ENCODE results near the gene SETX.

The SETX gene

GRCh38 chr9:132351404-132352045 lies 3.3 kb downstream of the SETX start:
- no peak for DNase-seq (ENCODE audit: low read depth)

- no peak for DNase-seq (ENCODE audit: low read depth)
These were observed 3.9 kb downstream of the SETX start for GRCh38 chr9:132350861-132351315.

DNA sequence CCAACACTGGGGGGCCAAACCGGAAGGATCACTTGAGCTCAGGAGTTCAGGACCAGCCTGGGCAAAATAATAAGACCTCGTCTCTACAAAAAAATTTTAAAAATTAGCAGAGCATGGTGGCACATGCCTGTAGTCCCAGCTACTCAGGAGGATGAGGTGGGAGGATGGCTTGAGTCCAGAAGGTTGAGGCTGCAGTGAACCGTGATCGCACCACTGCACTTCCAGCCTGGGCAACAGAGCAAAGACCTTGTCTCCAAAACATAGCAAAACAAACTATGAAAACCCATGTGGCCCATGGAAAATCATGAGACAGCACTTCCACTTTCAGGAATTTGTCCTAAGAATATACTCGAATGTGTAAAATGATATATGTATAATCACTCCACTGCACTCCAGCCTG lies 6.1 kb downstream of the SETX start:
- no peak for DNase-seq (ENCODE audit: low read depth)

- DNase-seq (ENCODE audit: low read depth): no peak
These were observed 8.6 kb downstream of the SETX start for GRCh38 chr9:132346177-132346576.

DNA sequence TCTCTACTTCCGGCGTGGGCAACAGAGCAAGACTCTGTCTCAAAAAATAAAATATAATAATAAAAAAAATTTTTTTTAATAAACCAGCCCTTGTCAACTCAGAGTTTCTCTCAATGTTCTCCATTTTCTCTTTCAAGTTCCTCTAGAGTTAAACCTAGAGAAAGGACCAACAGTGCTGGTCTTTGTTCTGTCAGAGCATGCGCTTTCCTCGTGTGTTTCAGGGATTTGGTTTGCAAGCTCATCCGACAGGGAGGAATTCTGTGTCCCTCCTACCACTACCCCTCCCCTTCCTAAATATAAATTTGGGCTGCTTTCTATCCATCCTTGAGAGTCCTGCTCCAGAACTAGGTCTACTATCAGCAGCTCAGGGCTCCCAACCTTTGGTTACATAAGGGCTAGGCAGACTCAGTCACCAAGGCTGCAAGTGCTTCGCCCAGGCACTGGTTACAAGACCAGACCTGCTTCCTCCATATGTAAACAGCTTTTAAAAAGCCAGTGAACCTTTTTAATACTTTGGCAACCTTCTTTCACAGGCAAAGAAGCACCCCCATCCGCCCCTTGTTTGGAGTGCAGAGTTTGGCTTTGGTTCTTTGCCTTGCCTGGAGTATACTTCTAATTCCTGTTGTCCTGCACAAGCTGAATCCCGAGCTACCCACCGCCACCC lies 13.5 kb downstream of the SETX start:
- DNase-seq (ENCODE audit: low read depth): no peak

GRCh38 chr9:132334364-132334763 lies 20.4 kb downstream of the SETX start:
- no peak for DNase-seq (ENCODE audit: low read depth)

GRCh38 chr9:132333556-132333955 lies 21.2 kb downstream of the SETX start:
- no peak for DNase-seq (ENCODE audit: low read depth)

DNA sequence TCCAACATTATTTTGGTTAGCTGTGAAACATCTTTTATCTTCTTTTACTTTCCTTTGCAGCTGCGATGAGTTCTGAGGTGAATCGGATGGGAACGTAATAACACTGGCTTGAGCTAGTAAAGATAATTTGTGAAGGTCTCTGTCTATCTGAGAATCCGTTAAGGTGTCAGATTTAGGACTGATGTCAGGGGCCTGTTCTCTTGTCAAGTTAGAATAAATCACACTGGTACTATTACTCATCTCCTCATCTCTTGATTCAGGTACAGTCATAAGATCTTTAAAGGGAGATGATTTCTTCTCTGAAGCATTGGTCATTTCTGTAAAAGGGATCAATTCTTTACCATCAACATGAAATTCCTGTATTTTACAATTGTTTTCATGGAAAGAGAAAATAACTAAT lies 26.2 kb downstream of the SETX start:
- DNase-seq (ENCODE audit: low read depth): no peak

GRCh38 chr9:132327537-132327936 lies 27.2 kb downstream of the SETX start:
- DNase-seq (ENCODE audit: low read depth): no peak

- no peak for DNase-seq (ENCODE audit: low read depth)
These were observed 30.4 kb downstream of the SETX start for GRCh38 chr9:132324425-132324824.

GRCh38 chr9:132319421-132320110 lies 35.2 kb downstream of the SETX start:
- no peak for DNase-seq (ENCODE audit: low read depth)

DNA sequence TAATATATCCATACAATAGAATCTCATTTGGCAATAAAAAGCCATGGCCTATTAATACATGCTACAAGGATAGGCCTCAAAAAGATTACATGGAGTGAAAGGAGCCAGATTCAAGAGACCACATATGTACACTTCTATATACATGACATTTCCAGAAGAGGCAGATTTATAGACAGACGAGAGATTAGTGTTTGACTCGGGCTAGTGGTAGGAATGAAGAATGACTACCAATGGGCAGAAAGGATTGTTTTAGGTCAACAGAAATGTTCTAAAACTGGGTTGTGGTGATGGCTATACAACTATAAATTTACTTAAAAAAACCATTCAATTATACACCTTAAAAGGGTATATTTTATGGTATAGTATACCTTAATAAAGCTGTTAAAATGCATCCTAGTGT lies 41.9 kb downstream of the SETX start:
- DNase-seq (ENCODE audit: low read depth): no peak

DNA sequence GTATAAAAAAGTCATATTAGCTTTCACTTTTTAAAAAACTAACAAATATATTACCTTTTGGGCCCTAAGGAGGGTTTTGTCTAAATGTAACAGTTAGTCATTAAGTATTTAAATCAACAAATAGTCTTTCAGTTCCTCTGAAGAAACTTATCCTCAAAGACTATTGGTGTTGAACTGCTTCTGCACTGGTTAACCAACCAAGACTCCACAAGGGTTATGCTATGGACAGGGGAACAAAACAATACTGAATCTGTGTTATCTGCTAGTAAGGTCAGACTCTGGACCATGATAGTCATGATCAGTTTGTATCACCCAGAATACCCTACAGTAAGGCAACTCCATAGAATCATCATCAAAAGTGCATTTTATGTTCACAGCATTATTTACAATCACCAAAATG lies 42.4 kb downstream of the SETX start:
- no peak for DNase-seq (ENCODE audit: low read depth)

GRCh38 chr9:132311978-132312377 lies 42.8 kb downstream of the SETX start:
- no peak for DNase-seq (ENCODE audit: low read depth)

DNA sequence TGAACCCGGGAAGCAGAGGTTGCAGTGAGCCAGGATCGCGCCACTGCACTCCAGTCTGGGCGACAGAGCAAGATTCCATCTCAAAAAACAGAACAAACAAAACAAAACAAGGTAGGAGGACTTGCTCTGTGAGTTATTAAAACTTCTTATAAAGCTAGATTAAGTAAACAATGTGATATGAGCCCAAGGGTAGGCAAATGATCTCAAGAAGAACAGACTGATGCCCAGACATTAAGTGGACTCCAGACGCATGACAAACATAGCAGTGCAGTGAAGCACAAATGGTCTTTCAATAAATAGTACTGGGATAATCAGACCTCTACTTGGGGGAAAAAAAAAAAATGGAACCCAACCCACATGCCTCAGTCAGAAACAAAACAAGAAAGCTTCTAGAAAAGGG lies 45.7 kb downstream of the SETX start:
- no peak for DNase-seq (ENCODE audit: low read depth)

DNA sequence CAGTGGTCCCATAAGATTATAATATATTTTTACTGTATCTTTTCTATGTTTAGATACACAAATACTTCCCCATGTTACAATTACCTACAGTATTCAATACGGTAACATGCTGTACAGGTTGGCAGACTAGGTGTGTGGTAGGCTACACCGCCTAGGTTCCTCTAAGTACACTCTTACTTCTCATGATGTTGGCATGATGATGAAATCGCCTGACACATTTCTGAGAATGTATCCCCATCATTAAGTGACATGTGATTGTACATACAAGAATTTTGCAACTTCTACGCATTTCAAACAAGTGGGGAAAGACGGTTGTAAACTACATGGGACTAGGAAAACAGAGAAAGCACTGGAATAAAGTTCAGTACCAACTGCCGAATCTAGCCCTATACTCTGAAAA lies 53.3 kb downstream of the SETX start:
- DNase-seq (ENCODE audit: low read depth): no peak

DNA sequence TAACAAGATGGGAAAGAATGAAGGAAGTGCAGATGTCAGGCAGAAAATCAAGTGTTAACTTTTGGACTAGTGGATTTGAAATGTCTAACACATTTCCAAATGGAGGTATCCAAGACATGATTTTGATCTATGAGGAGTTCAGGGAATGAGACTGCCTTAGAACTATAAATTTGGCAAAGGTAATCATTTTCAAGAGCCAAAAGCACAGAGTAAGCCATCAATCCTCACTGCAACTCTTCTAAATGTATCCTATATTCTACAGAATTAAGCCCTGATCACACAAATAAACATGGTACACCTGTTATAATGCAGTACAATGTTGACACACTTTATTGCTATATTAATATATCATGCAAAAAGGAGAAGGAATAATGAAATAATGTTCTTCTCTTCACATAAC lies 55.6 kb downstream of the SETX start:
- no peak for DNase-seq (ENCODE audit: low read depth)

DNA sequence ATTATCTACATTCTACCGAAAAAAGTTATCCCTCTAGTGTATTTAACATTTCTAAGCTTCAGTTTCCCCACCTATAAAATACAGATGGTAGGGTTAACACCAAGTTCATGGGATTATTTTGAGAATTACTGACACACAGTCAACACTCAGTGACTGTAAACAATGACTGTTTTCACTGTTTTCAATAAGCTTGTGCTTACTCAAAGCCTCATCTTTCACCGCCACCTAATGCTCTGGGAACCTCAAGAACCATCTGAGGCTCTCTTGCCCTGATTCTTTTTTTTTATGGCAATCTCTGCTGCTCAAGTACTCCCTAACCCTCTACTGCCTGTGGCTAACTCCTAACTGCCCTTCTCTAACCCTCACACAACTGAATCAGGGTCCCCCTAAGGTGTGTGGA lies 59.6 kb downstream of the SETX start:
- DNase-seq (ENCODE audit: low read depth): no peak

DNA sequence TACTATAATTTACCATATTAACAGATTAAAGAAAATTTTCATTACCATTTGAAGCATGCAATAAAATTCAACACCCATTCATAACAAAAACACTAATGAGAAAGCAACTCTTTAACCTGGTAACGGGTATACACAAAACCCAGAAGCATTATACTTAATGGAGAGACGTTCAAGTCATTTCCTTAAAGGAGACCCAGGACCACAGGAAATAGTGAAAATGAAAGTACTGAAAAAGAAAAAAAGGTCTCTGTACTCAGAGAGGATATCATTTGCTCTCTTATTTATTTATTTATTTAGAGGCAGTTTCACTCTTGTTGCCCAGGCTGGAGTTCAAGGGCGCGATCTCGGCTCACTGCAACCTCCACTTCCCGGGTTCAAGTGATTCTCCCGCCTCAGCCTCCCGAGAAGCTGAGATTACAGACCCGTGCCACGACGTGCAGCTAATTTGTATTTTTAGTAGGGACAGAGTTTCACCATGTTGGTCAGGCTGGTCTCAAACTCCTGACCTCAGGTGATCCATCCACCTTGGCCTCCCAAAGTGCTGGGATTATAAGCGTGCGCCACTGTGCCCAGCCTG lies 61.6 kb downstream of the SETX start:
- DNase-seq (ENCODE audit: low read depth): no peak

DNA sequence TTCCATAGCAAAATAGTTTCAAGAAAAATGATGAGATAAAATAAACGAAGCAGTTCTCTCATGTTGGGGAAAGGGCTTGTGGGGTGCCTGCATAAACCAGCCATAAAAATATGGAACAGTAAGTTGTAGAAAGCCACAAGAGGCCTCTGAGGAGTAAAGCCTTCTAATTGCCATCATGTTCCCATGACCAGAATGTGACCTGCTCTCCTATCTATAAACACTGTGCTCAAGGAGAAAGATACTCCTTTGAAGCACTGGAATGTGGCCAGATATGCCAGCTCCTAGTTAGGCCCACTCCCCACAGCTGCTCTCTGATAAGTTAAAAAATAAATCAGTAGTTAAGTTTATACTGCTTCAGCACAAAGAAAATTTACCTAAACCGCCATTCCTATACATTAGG lies 65.8 kb downstream of the SETX start:
- no peak for DNase-seq (ENCODE audit: low read depth)

DNA sequence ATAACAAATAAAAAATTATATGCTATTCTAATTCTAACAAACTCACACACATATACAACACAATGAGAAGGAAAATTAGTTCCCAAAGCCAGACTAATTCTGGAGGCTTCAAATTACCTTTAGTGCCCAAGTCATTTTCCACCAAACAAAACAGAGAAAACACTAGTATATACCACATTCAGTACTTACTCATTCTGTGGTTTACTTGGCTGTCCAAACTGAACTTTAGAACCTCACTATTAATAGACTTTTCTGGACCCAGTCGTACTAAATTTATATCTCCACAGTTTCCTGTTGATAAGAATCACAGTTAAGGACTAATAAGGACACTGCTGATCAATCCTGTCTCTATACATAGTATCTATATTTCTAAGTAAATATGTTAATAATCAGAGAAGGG lies 66.4 kb downstream of the SETX start:
- DNase-seq (ENCODE audit: low read depth): no peak

DNA sequence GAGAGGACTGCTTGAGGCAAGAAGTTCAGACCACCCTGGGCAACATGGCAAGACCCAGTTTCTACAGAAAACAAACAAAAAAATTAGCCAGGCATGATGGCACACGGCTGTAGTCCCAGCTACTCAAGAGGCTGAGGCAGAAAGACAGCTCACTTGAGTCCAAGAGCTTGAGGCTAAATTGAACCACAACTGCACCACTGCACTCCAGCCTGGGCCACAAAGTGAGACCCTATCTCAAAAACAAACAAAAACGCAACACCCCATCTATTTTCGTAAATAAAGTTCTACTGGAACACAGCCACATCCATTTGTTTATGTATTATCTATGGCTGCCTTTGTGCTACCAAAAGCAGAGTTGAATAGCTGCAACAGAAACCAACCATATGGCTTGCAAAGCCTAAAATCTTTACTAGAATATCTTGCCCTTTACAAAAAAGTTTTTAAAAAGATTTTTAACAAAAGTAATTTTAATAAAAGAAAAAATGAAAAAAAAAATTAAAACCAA lies 67.5 kb downstream of the SETX start:
- DNase-seq (ENCODE audit: low read depth): no peak

- no peak for DNase-seq (ENCODE audit: low read depth)
These were observed 70.9 kb downstream of the SETX start for GRCh38 chr9:132283863-132284262.

Data from T-helper 22 cell (primary cell).